Putamen (tissue), 1 donor: Measurements from ENCODE around the gene PAPOLB.
"Not testable (repeated sequence)": the region's sequence is repeated elsewhere in the genome, so short reads cannot be mapped to it uniquely, and the experiment has no call there.

Experiments used
- DNase-seq: peaks from one replicate; pipeline ENCODE4 v3.0.0-alpha.2; 2016; ENCODE audit warnings: low spot score

PAPOLB gene

GRCh38 chr7:4861673-4862072, at the start of gene PAPOLB:
TSS of gene PAPOLB (minus strand) at chr7:4862030. CDS start at chr7:4861810, 220 bp downstream.
- no peak for DNase-seq

- DNase-seq = no peak
Observed at GRCh38 chr7:4911111-4911828, 49.4 kb upstream of the PAPOLB start.

- no peak for DNase-seq
Observed at GRCh38 chr7:4906682-4907081, 44.9 kb upstream of the PAPOLB start.

GRCh38 chr7:4905171-4905570, 43.3 kb upstream of the PAPOLB start:
- no peak for DNase-seq

GRCh38 chr7:4904346-4904745, 42.5 kb upstream of the PAPOLB start:
- DNase-seq = no peak

- peak; percentile 60 for DNase-seq
Observed at GRCh38 chr7:4895766-4896165, 33.9 kb upstream of the PAPOLB start.

GRCh38 chr7:4894482-4894881, 32.7 kb upstream of the PAPOLB start:
- DNase-seq = no peak

DNA sequence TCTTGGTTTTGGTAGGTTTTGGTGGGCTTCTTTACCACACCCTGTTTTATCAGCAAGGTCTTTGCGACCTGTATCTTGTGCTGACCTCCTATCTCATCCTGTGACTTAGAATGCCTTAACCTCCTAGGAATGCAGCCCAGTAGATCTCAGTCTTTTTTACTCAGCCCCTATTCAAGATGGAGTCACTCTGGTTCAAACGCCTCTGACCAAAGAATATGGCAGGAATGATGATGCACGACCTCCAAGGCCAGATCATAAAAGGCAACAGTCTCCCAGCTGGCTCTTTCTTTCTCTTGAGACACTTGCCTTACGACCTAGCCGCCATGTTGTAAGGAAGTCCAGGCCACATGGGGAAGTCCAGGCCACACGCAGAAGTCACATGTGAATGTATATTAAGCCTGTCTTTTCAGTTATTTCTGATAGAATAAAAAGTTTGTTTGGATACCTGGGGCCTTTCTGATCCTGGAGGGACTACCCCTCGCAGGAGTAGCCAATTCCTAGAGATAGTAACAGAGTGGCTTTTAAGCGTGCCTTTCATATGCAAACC, 32.2 kb upstream of the PAPOLB start:
- no peak for DNase-seq

- not testable (repeated sequence) for DNase-seq
Observed at GRCh38 chr7:4893188-4893587, 31.4 kb upstream of the PAPOLB start.

DNA sequence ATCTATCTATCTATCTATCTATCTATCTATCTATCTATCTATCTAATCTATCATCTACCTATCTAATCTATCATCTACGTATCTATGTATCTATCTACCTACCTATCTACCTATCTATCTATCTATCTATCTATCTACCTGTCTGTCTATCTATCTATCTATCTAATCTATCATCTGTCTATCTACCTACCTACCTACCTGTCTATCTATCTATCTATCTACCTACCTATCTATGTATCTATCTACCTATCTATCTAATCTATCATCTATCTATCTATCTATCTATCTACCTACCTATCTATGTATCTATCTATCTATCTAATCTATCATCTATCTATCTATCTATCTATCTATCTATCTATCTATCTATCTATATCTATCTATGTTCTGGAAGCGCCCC, 29.7 kb upstream of the PAPOLB start:
- not testable (repeated sequence) for DNase-seq

DNA sequence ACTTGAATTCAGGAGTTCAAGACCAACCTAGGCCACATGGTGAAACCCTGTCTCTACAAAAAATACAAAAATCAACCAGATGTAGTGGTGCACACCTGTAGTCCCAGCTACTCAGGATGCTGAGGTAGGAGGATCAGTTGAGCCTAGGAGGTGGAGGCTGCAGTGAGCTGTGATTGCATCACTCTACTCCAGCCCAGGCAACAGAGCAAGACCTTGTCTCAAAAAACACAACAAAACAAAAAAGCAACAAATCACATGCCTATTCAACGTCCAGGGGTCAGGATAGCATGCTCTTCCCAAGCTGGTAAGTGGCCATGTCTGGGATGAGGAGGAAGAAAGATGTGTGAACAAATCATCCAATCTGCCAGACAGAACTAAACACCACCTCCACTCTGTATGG, 27.9 kb upstream of the PAPOLB start:
- no peak for DNase-seq

GRCh38 chr7:4888161-4888560, 26.3 kb upstream of the PAPOLB start:
- no peak for DNase-seq

DNA sequence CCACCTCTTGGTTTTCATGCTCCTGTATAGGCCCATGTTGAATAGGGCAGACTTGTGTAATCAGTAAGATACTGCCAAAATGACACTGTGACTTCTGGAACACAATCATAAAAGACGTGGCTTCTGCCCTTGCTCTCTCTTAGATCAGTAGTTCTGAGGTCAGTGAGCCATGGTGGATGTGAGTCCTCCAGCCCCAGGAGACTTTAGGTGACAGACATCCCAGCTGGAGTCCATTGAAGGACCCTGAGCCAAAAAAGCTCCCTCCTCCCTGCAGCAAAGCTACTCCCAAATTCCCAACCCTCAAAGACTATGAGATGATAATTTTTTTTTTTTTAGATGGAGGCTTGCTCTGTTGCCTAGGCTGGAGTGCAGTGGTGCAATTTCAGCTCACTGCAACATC, 24.8 kb upstream of the PAPOLB start:
- no peak for DNase-seq

DNA sequence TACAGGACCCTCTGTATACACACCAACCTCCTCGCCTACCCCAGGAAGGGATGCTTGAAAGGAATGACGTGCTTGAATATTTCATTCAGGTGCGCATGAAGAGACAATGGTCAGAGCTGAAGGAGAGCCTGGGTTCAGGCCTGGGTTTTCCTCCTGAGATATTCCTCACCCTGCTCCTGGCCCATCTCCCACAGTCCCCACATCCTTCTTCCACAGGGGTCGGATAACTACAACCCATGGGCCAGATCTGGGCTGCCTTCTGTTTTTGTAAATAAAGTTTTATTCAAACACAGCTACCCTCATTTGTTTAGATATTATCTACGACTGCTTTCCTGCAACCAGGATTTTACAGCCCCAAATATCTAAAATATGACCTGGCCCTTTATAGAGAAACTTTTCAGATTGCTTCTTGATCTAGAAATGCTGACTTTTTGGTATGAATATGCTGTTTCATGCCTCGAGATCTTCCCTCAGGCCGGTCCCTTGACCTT, 23.5 kb upstream of the PAPOLB start:
- DNase-seq = no peak

- no peak for DNase-seq
Observed at GRCh38 chr7:4884164-4884563, 22.3 kb upstream of the PAPOLB start.

DNA sequence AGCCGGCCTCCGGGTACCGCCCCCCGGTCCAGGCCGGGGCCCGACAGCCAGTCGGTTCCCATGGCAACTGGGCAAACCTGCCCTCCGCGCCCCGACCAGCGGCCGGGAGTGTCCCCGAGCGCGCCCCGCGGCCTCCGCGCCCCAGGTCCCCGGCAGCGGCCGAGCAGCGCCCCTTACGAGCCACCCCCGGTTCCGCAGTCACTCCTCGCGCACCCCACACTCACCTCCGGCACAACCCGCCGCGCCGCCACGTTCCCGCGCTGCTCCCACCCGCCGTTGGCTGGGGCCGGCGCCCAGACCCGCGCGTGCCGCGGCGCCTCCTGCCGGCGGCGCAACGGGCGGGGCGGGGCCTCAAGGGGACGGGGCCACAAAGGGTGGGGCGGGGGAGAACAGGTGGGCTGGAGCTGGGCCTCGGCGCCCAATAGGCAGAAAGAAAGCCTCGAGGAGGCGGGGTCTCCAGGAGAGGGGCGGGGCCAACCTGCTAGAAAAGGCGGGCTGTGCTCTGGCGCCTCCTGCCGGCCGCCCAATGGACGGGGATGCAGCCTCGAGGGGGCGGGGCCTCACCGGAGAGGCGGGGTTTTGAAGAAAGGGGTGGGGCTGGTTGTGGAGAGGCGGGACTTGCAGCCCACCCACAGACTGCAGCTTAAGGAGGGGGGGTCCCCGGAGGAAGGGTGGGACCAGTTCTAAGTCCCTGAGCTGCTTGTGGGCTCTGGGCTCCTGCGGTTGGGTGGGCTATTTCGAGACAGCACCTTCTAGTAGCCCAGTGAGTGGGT, 21.7 kb upstream of the PAPOLB start, which contains the start of gene RADIL:
Gene RADIL (minus strand): TSS at position 345 of the 773 bp plus-strand sequence. CDS start 5,577 bp downstream, outside the sequence.
- peak; percentile 90 for DNase-seq

- DNase-seq = no peak
Observed at GRCh38 chr7:4883033-4883371, 21.2 kb upstream of the PAPOLB start.

GRCh38 chr7:4882169-4883032, 20.6 kb upstream of the PAPOLB start:
- no peak for DNase-seq

- no peak for DNase-seq
Observed at GRCh38 chr7:4880218-4880617, 18.4 kb upstream of the PAPOLB start.

DNA sequence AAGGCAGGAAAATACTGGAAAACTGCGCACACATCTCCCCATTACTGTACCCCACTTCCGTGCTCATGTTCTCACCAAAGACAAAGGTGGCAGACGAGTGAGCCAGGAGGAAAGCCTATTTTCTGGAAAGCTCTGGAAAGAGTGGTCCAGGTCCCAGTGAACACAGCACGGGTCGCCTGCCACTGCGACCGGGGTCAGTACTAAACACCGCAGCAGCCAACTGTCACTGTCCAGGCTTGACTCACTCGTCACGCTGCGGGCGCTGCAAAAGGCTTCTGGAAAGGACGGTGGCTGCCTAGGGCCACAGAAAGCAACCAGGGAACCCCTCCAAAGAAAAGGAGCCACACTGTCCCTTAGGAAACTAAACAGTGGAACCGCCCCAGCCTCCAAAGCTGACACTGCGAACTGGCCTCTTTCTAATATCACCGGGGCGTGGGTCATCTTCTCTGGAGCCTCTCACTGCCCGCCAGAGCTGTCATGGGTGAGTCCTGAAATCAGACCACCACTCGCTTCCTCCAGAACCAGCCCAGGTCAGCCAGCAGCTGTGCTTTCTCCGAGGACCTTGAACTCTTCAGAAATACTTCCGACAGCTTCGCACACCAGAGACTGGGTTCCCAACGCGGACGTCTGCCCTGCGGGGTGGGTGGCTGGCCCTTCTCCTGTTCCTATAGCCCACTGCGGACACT, 17.7 kb upstream of the PAPOLB start:
- no peak for DNase-seq
